ENCODE measurements around the gene MDM1.

Gene MDM1, protein sequence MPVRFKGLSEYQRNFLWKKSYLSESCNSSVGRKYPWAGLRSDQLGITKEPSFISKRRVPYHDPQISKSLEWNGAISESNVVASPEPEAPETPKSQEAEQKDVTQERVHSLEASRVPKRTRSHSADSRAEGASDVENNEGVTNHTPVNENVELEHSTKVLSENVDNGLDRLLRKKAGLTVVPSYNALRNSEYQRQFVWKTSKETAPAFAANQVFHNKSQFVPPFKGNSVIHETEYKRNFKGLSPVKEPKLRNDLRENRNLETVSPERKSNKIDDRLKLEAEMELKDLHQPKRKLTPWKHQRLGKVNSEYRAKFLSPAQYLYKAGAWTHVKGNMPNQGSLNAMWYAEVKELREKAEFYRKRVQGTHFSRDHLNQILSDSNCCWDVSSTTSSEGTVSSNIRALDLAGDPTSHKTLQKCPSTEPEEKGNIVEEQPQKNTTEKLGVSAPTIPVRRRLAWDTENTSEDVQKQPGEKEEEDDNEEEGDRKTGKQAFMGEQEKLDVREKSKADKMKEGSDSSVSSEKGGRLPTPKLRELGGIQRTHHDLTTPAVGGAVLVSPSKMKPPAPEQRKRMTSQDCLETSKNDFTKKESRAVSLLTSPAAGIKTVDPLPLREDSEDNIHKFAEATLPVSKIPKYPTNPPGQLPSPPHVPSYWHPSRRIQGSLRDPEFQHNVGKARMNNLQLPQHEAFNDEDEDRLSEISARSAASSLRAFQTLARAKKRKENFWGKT

DNA sequence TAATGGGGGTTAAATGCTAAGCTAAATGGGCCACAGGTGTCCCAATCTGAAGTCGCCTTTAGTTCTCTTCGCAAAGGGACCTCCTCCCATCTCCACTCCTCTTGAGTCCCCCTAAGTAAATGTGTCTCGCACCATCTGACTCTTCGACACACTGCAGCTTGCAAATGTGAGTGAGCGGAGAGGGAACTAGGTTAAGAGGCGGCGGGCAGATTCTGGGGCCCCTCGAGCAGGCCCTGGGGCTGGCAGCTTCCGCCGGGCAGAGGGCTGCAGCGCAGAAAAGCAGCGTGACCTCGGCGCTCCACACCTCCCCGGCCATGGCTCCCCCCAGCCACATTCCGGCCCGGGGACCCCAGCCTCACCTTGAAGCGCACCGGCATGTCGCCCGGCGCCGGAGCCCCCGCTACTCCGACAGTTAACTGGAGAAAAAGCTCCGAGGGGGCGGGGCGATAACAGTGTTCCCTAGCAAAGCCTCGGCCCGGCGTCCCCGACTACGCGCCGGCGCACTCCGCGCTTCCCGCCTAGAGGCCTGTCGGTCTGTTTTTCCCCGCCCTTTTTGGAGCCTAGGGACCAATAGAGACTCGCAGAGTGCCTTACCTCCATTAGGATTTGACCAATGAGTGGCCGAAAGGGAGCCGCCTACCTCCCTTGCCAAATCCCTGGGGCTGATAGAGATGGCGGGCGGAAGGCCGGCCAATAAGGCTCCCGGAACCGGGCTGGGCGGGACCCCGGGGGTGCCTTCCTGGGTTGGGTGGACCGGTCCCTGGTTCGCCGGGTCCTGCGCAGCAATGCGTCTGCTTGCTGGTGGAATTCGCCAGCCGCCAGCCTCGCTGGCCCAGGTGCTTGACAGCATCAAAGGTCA lies at the start of gene MDM1:
Gene MDM1, minus strand, starts transcription at position 494 of the 859 bp plus-strand sequence. Its CDS starts 117 bp downstream, at position 377.
- peak; percentile 100 for DNase-seq

DNA sequence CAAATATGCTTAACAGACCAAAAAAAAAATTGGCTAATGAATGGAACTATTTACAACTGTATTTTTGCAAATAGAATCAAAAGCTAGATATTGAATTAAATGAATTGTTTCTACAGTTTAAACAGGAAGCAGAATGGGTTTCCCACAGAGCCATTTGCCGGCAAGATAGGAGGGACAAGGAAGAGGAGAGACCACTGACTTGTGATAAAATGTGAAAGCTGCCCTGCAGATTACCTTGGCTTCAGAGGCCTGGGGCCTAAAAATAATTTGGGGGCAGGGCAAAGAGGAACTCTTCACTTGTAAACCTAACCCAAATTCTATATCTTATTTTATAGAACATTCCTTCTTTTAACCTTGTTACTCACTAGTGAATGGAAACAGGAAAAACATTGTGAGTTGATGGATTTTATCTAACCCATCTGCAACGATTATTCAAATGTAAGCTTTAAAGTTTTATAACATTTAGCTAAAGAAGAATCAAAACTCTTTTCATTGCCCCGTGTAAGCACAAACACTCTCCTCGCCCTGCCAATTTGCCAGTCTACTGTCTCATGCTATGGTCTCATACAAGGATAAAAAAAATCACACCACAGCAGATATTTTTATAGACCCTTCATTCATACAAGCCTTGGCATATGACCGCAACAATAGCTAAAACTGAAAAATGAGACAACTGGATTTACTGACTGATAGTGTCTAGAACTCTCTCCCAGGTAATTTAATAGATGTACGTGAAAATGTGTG lies 49.5 kb upstream of the MDM1 start:
- DNase-seq, result no peak

DNA sequence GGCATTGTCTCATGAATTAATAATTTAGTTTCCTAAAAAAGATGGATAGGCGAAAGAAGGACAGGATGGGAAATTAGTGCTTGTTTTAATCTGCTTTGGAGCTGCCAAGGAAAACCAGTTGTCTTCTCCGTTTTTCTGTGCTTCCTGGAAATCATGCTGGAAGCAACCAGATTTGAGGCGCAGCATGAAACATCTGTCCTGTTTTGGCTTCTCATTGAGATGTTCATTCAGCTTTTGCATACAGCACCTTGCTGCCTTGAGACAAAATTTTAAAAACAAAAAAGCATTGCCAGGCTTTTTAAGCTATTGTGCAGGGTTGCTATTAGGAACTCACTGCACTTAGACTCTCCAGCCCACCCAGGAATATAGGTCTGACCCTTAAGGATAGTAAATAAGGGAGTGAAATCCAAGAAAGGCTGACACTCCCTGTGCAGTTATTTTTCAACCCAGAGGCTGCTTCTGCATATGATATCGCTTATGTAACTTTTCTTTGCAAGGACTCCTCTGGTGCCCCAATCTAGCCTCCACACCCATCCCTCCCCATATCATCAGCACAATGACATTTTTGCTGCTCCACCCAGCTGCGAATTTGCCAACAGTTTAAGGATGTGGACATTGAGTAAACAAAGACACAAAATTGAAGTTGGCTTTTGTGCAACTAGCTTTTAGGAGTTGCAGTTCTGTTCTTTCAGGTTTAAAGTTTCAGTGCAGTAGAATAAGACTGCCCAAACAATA lies 46.9 kb upstream of the MDM1 start:
- no peak for DNase-seq

DNA sequence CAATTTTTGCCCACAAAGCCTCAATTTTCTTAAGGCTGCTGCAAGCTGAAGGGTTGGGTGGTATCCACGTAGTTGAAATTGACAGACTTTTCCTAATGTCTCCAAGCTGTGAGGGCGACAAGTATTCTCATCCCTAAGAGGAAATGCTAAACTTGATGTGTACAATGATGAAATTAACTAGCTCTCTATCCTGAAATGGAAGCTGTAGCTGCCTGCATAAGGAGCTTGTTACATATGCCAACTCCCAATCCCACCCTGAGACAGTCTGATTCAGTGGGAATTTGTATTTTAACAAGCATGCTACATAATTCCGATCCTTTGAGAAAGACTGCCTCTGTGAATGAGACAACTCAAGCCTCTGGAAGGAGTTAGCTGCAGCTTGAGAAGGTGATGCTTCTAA lies 45.7 kb upstream of the MDM1 start:
- no peak for DNase-seq

DNA sequence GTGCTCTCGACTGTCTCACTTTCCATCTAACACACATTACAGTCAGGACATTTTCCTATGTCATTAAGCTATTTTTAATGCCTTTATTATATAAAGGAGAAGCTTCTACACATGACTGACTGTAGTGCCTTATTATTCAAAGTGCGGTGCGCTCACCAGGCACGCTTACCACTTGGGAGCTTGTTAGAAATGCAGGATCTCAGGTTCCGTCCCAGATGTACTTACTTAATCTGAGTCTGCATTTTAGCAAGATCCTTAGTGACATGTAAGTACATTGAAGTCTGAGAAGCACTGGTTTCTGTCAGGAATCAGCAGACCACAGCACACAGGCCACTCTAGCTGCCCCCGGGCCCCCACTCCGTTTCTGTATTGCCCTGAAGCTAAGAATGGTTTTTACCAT lies 44.7 kb upstream of the MDM1 start:
- no peak for DNase-seq

DNA sequence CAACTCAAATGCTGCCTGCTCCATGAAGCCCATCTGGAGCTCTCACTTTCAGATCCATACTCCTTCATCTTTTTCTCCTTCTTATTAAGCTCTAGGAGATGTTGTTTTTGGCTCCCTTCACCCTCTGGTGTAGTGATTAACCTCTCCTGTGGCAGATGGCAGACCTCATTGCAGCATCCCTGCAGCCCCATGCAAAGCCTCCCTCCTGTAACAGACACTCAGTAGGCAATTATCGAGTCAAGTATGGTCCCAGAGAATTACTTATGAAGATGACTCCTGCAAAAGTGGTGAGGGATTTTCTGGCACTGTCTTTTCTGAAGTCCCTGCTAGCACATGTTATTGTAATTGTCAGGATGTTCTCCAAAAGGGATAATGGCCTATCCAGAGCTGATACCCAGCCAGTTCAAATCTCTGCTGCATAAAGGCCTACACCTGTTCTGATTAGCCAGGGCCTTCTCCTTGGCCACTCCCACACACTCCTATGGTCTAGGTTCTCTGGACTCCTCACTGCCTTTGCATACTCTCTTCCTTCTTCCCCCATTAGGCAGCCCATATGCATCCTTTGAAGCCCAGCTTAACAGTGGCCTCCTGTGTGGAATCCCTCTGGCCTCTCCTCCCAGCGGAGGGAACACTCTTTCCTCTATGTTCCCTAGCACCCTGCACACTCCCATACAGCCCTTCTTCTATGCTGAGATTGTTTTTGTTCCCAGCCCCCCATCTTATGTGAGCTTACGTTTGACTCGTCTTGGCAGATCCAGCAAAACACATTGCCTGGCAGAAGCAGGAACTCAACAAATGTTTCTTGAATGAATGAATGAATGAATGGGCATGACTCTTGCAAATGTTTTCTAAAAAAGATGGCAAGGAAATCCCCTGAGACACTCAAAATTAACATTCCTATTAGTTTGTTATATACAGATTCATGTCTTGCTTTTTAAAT lies 43.9 kb upstream of the MDM1 start:
- DNase-seq, result no peak

DNA sequence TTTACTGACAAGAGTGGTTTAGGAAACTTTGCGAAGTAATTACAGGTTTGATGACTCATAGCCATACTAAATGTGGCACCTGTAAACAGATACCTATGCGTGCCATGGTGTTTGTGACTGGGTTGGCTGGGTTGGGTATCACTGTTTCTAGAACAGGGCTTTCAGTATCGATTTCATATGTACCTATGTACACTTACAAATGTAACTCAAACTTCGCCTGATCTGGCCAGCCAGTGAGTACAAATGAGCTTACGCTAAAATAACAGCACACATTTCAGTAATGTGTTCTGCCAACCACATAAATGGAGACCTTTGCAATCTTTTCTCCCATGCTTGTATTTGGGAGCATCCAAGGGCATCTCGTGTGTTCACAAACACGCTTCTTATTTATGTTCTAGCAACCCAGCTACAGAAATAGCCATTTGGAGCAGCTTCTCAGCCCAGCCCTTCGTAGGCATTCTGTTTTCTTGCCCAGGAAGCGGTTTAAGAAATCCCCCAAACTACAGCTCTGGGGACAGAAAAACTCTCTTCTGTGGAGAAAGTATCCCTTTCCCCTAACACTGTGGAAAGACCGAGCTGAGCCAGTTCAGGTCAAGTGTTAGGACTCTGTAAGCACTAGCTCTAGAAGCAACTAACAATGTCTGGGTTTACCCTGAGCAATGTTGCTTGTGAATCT lies 42.3 kb upstream of the MDM1 start:
- no peak for DNase-seq

DNA sequence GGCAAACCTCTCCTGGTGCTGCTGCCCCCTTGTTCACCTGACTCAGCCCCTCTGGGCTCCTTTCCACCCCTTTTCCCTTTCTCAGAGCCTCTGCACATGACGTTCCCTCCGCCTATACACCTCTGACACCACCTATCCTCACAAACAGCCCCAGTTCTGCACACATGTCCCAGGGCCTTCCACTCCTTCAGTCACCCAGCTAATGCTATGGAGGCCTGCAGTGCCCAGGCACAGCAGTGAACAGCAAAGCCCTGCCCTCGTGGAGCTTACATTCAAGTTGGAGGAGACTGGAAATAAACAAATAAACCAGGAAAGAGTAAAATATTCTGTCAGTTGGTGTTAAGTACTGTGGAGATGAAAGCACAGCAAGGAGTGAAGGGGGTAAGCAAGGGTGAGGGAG lies 38.5 kb upstream of the MDM1 start:
- DNase-seq, result no peak

DNA sequence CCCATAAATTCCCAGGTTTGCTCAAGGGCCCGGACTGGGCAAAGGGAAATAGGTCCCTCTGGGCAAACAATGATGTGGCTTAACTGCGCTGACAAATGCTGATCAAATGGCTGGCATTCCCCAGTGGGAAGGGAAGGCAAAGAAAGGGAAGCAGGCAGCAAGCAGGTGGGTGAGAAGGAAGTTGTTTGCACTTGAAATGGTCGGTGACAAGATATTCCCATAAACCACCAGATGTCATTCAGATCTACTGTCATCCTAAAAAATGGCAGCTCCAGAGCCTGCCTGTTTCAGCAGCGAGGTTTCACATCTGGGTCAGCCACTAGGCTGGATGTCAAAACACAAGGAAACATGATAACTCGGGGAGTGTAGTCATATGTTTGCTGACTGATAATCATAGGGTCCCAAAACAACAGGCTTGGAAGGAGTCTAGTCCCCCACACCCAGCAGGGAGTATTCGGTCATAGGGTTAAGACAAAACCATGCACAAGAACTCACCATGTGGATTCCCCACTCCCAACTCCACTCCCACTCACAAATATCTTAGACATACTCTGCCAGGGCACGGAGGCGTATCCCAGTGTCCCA lies 37.9 kb upstream of the MDM1 start:
- no peak for DNase-seq

DNA sequence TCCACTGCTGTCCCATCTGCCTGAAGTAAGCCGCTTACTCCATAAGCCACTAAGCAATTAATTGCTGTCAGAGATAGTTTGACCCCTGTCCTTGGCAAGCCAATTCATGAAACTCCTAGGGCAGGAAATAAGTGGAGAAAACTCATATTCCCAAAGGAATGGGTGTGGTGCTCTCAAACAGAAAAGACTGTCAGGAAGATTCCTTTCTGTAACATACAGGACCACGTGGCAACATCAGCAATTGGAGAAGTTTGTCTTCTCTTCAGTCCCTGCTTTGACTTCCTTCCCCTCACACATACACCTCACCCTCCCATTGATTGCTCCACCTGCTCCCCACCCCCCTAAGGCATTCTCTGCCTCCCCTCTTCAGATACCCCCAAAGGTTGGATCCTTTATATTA lies 36.2 kb upstream of the MDM1 start:
- no peak for DNase-seq

DNA sequence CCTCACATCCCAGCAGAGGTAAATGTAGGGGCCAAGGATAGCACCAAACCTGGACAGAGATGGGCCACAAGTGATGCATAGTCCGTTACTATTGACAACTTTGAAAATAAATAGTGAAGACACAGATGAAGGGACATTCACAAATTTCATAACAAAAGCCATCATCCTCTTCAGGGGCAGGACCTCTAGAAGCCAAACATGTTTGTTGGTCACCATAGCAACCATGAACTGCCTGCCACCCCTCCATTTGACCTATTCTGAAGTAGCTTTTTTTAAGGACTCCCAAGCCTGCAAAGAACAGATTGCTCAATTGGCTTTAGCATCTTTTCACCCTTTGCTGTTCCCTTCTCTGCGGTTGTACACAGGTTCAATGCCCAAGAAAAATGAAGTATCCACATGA lies 35.7 kb upstream of the MDM1 start:
- DNase-seq, result no peak

DNA sequence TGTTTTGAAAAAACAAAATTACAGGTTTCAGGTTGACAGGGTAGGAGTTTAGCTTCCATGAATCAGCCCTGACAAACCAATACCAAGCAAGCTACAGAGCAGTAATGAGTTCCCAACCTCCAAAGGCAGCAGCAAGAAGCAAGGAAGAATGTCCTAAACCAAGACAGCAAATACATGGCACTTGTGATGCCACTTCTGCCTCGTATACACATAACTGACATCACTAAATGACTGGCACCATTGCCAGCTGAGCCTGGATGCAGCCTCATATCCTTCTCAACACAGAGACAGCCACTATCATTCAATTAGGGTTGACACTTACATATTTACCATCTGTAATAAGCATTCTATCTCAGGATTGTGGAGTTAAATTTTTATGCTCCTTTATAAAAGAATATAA lies 35.0 kb upstream of the MDM1 start:
- no peak for DNase-seq

DNA sequence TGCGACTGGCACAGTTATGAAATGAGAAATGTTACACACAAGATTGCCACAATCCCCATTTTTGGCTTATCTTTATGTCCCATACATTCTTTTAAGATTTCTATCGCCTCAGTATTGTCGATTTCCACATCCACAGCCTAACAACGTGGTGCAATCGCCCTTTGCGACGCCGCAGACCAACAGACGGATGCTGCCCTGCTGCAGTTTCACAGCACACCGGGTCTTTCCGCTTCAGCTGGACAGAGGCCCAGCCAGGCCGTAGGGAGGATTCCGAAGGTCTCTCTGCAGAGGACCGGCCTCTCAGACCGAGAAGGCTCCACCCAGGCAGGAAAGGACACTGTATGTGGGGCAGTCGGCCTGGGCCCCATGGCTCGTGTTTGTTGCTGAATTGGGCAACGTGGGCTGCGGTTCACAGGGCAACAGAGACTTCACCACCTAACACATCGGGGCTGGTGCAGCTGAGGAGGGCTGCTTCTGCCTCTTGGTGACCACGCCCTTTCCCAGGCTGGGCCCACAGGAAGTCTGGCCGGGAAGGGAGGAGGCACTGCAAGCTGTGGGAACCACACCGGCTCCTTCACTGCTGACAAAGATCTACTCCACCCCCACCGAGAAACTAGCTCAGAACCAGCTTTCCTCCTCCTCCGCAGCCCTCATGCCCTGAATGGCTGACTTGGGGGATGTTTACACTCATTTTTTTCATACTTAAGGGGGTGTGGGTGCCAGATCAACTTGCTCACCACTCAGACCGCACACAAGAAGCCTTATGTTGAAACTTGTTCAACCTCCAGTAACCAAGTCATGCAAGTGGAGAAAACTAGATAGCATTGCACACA lies 32.9 kb upstream of the MDM1 start:
- DNase-seq, result peak; percentile 98

DNA sequence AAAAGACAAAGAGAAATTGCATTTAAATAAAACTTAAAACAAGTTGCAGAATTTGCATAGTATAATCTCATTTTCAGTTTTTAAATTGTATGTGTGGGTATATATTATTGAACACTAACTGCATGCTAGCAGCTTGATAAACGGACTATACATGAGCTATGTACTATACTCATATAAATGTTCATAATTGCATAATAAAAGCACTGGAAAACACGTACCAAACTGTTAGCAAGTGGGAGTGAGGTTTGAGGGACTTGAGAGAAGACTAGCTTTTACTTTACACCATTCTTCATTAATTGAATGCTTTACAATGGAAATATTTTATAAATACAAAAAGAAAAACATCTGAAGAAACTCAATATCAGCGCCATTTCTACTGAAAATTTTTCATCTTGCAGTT lies 32.2 kb upstream of the MDM1 start:
- no peak for DNase-seq

DNA sequence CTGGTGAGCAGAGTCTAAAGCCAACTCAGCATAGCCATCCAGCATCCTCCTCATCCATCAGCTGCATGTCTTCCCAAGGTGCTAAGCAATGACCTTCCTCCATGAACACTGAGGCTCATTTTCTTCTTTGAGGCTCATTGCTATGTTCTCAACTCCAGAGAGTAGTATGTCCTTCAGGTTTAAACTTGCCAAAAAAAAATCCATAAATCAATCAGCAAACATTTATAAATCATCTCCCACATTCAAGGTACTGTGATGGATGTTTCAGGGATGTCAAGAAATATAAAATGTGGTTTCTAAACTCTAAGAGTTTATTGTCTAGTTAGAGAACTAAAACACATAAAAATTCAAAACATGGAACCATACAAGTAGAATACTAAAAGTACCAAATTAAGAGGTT lies 29.8 kb upstream of the MDM1 start:
- no peak for DNase-seq

DNA sequence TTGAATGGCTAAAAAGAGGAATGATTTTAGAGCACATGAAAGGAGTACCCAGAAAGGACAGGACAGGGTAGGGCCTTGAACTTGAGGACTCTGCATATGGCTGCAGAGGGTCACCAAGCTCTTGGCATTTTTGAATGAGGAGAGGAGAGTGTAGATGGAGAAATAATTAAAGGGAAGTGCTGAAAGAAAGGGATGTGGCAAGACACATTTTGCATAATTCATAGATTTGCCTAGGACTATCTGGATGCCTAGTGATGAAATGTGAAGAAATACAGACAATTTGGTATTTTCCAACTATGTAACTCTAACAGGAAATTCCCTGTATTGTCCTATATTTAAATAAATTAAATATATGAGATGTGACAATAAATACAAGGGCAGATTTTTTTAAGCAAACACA lies 27.5 kb upstream of the MDM1 start:
- no peak for DNase-seq

DNA sequence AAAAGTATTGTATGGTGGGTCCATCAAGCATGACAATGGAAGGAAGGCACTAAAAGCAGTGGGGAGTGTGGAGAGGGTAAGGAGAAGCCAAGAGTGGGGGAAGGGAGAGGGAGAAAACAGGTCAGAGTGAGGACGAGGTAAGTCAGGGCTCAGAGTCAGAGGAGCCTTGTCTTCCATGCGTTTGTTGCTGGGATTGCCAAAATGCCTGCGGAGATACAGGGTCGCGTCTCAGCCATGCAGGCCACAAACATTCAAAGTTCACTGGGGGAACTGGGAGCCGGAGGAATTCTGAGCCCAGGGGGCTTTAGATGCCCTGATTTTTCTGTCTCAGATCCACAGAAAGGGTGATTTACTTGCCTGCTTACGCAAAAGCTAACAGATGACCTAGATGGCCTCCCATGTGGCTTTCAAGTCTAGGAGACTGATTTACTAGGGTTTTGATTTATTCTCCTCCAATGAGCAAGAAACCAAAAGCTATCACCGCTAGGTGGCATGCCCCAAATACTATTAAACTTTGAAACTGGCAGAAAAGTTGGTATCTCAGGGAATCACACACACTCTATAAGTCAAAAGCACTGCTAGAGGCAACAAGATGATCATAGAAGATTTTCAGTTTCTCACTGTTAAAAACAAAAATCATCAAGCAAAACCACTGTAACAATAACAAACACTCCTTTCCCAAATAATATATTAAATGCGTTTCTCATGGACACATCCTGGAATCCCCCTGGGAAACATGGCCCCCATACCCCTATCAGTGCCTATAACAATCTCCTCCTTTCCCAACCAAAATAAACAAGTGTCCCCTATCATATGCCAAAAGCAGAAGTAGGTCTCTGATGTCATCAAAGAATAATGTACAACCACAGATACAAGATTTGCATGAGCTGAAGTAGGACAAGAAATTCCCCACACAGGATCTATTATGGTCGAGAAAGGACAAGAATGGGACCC lies 26.6 kb upstream of the MDM1 start:
- DNase-seq, result no peak

DNA sequence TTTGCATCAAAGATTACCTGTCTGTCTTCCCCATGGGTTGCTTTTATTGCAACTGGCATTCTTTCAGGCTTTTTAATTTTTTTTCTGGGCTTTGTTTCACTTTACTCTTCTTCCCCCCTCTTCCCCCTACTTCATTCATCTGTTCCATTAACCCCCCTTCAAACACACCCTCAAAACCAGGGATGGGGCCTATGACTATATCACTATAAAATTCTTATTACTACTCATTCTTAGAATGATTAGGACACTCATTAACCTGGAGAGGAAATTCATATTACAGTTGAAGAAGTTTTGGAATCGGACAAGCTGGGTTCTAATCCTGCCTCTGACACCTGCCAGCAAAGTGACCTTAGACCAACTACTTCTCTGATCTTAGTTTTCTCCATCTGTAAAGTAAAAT lies 24.8 kb upstream of the MDM1 start:
- DNase-seq, result no peak

Measured in GOT3 (cell line).